Stimulated activated CD8-positive, alpha-beta memory T cell treated with anti-CD3 and anti-CD28 coated beads, Interleukin-12 subunit alpha, Interleukin-12 subunit beta, amount 100 ng/mL, for 4 hours (primary cell): ENCODE measurements around the gene EPS8.

Experiments
- DNase-seq: peaks from one replicate; pipeline ENCODE4 v3.0.0-alpha.2; 2020; ENCODE audit warnings: low read depth

Gene EPS8

GRCh38 chr12:15689751-15690191, 99.4 kb downstream of the EPS8 start:
- DNase-seq: no peak

GRCh38 chr12:15688838-15689625, 100.2 kb downstream of the EPS8 start:
- no peak for DNase-seq

GRCh38 chr12:15688202-15688736, 100.9 kb downstream of the EPS8 start:
- DNase-seq: no peak

- DNase-seq: no peak
These were observed 101.6 kb downstream of the EPS8 start for GRCh38 chr12:15687583-15687982.

- no peak for DNase-seq
These were observed 104.1 kb downstream of the EPS8 start for GRCh38 chr12:15684896-15685658.

- no peak for DNase-seq
These were observed 106.4 kb downstream of the EPS8 start for GRCh38 chr12:15682826-15683225.

- no peak for DNase-seq
These were observed 110.0 kb downstream of the EPS8 start for GRCh38 chr12:15679151-15679550.

- DNase-seq: no peak
These were observed 111.4 kb downstream of the EPS8 start for GRCh38 chr12:15677726-15678201.

- no peak for DNase-seq
These were observed 112.0 kb downstream of the EPS8 start for GRCh38 chr12:15677228-15677627.

- DNase-seq: no peak
These were observed 116.4 kb downstream of the EPS8 start for GRCh38 chr12:15672671-15673270.

GRCh38 chr12:15670756-15671155, 118.4 kb downstream of the EPS8 start:
- DNase-seq: no peak

- no peak for DNase-seq
These were observed 119.8 kb downstream of the EPS8 start for GRCh38 chr12:15669256-15669948.

GRCh38 chr12:15664491-15664890, 124.7 kb downstream of the EPS8 start:
- DNase-seq: no peak

GRCh38 chr12:15662983-15663659, 126.1 kb downstream of the EPS8 start:
- no peak for DNase-seq

GRCh38 chr12:15662303-15662980, 126.7 kb downstream of the EPS8 start:
- DNase-seq: no peak

- DNase-seq: no peak
These were observed 137.8 kb downstream of the EPS8 start for GRCh38 chr12:15651371-15651770.

- DNase-seq: no peak
These were observed 138.6 kb downstream of the EPS8 start for GRCh38 chr12:15650399-15651128.

- no peak for DNase-seq
These were observed 139.8 kb downstream of the EPS8 start for GRCh38 chr12:15649347-15649746.

- no peak for DNase-seq
These were observed 140.6 kb downstream of the EPS8 start for GRCh38 chr12:15648558-15648957.

- no peak for DNase-seq
These were observed 142.6 kb downstream of the EPS8 start for GRCh38 chr12:15646581-15646980.
